PC-3 (cell line): ENCODE data around the gene CYB561D2.

Source experiments
- EZH2 ChIP-seq: fragments of 300-600 bp; sonication (generic); IDR thresholded peaks from one replicate; pipeline ENCODE4 v1.6.1; 2017; ENCODE audit warnings: antibody characterized with exemption, mild to moderate bottlenecking, low read length; ENCODE audit not compliant: unreplicated experiment
- TF ChIP-seq, protein P1 (sequence below): fragments of 300-600 bp; sonication (generic); conservative IDR thresholded peaks from 2 replicates; pipeline ENCODE4 v1.5.1; 2017; ENCODE audit warnings: antibody characterized with exemption, low read depth, mild to moderate bottlenecking, low read length

DNA sequence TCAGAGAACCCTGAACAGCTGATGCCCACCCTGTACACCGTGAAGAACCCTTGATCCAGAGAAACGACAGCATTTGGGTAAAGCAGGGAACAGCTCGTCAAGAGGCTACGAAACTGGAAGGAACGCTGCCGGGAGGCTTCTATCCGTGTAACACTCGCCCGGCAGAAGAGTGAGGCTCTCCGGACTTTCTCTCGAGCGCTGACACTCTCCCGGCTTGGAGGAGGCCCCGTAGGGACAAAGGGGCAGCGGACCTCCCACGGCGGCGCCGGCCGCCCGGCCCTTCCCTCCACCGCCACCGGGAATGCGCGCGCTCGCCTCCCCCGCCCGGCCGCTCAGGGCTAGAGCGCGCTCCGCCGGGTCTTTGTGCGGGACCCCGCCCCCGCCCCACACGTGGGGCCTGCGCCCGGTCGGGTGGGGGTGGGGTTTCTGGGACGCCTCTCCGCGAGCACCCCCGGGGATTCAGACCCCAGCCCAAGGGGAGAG is 29.8 kb upstream of the CYB561D2 start:
- TF ChIP-seq, protein P1, sequence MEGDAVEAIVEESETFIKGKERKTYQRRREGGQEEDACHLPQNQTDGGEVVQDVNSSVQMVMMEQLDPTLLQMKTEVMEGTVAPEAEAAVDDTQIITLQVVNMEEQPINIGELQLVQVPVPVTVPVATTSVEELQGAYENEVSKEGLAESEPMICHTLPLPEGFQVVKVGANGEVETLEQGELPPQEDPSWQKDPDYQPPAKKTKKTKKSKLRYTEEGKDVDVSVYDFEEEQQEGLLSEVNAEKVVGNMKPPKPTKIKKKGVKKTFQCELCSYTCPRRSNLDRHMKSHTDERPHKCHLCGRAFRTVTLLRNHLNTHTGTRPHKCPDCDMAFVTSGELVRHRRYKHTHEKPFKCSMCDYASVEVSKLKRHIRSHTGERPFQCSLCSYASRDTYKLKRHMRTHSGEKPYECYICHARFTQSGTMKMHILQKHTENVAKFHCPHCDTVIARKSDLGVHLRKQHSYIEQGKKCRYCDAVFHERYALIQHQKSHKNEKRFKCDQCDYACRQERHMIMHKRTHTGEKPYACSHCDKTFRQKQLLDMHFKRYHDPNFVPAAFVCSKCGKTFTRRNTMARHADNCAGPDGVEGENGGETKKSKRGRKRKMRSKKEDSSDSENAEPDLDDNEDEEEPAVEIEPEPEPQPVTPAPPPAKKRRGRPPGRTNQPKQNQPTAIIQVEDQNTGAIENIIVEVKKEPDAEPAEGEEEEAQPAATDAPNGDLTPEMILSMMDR, result no peak
- TF ChIP-seq EZH2, result no peak
